Measurements from ENCODE around the gene STX8.

STX8 gene

GRCh38 chr17:9273428-9274391 lies 301.9 kb downstream of the STX8 start:
- DNase-seq: no peak
- Histone ChIP-seq H3K36me3 (replicated peaks) (no peaks in the 10 kb centered on the region), H3K4me3 (ENCODE audit: low read depth, low read length) (no peak overlapping the region), H3K27ac (no peak overlapping the region), H3K27me3 (replicated peaks) (no peaks in the 10 kb centered on the region)
- in situ Hi-C loops (cut with HindIII; ENCODE audit: low pct_ligation_motif_present, low sequenced_read_pairs): no loop called here
- TF ChIP-seq, protein P1, sequence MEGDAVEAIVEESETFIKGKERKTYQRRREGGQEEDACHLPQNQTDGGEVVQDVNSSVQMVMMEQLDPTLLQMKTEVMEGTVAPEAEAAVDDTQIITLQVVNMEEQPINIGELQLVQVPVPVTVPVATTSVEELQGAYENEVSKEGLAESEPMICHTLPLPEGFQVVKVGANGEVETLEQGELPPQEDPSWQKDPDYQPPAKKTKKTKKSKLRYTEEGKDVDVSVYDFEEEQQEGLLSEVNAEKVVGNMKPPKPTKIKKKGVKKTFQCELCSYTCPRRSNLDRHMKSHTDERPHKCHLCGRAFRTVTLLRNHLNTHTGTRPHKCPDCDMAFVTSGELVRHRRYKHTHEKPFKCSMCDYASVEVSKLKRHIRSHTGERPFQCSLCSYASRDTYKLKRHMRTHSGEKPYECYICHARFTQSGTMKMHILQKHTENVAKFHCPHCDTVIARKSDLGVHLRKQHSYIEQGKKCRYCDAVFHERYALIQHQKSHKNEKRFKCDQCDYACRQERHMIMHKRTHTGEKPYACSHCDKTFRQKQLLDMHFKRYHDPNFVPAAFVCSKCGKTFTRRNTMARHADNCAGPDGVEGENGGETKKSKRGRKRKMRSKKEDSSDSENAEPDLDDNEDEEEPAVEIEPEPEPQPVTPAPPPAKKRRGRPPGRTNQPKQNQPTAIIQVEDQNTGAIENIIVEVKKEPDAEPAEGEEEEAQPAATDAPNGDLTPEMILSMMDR (IDR thresholded peaks at IDR 0.05; ENCODE audit: low read depth, low read length, missing control alignments): no peak

DNA sequence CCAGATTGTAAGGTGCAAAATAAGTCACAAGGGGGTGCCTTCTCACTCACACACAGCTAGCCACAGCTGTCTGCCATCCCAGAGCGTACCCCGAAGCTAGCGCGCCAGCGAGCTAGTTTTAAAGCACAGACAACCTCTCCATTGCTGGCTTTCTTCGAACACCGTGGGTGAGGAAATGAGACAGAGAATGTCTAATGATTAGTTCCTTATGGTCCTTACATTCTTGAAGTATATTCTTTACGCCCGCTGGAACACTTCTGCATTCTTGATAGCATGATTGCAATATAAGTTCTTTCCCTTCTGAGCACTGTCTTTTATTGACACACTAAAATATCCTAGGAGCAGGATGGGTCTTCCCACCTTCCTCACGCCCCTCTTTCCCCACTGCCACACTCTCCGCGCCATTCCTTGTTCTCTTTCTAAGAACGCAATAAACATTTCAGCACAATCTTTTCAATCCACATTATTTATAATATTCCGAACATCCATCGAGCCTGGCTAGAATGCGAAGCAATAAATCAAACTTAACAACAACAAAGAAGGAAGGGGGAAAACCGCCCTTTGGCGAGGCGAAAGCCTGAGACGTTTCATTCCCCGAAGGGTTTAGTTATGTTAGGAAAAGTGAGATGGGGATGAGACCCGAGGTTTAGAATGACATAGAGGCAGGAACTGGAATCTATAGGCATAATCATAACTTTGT lies 303.0 kb downstream of the STX8 start:
- no peak overlapping the region for H3K4me3 ChIP-seq (ENCODE audit: low read depth, low read length)
- H3K27me3 ChIP-seq (replicated peaks): no peaks in the 10 kb centered on the region
- no peak for DNase-seq
- H3K27ac ChIP-seq: no peak overlapping the region
- TF ChIP-seq, protein P1 (IDR thresholded peaks at IDR 0.05; ENCODE audit: low read depth, low read length, missing control alignments): no peak
- in situ Hi-C loops (cut with HindIII; ENCODE audit: low pct_ligation_motif_present, low sequenced_read_pairs): no loop called here
- H3K36me3 ChIP-seq (replicated peaks): no peaks in the 10 kb centered on the region

- Histone ChIP-seq H3K36me3 (replicated peaks) (no peaks in the 10 kb centered on the region), H3K27me3 (replicated peaks) (no peaks in the 10 kb centered on the region), H3K27ac (no peak overlapping the region), H3K4me3 (ENCODE audit: low read depth, low read length) (no peak overlapping the region)
- no peak for DNase-seq
- TF ChIP-seq, protein P1 (IDR thresholded peaks at IDR 0.05; ENCODE audit: low read depth, low read length, missing control alignments): no peak
- in situ Hi-C loops (cut with HindIII; ENCODE audit: low pct_ligation_motif_present, low sequenced_read_pairs): no loop called here
Measured at GRCh38 chr17:9271989-9272388, 303.6 kb downstream of the STX8 start.

- TF ChIP-seq, protein P1 (IDR thresholded peaks at IDR 0.05; ENCODE audit: low read depth, low read length, missing control alignments): no peak
- Histone ChIP-seq H3K27me3 (replicated peaks) (no peaks in the 10 kb centered on the region), H3K27ac (no peak overlapping the region), H3K4me3 (ENCODE audit: low read depth, low read length) (no peak overlapping the region), H3K36me3 (replicated peaks) (no peaks in the 10 kb centered on the region)
- no peak for DNase-seq
- in situ Hi-C loops (cut with HindIII; ENCODE audit: low pct_ligation_motif_present, low sequenced_read_pairs): no loop called here
Measured at GRCh38 chr17:9270921-9271320, 304.7 kb downstream of the STX8 start.

DNA sequence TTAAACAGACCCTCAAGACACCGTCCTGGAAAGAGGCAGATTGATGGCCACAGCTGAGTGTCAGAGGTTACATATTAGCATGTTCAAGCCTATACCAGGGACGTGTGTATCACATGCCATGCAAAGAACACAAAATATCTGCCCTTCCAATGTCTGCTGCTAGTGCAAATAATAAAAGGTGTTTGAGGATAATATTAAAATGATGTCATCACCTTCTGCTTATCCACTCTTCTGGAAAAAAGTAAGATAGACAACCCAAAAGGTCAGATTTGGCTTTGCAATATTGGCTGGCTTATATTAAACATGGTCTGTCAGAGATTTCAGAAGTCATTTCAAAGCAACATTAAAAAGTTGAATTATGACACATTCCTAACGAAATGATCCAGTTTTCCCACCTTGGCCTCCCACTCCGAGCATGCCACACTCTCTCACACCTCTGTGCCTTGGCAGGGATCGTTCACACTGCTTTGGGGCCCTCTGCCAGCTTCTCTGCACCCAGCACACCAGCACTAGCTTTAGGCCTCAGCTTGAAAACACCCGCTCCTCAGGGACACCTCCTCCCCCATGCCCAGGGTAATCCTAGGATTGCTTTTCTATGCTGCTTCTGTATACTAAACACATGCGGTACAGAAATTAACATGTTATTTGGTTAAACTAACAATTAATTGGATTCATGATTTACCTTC lies 306.1 kb downstream of the STX8 start:
- Histone ChIP-seq H3K27me3 (replicated peaks) (no peaks in the 10 kb centered on the region), H3K36me3 (replicated peaks) (no peaks in the 10 kb centered on the region), H3K27ac (no peak overlapping the region), H3K4me3 (ENCODE audit: low read depth, low read length) (no peak overlapping the region)
- in situ Hi-C loops (cut with HindIII; ENCODE audit: low pct_ligation_motif_present, low sequenced_read_pairs): no loop called here
- DNase-seq: no peak
- TF ChIP-seq, protein P1 (IDR thresholded peaks at IDR 0.05; ENCODE audit: low read depth, low read length, missing control alignments): no peak
